ENCODE measurements around the gene NAV3.

DNA sequence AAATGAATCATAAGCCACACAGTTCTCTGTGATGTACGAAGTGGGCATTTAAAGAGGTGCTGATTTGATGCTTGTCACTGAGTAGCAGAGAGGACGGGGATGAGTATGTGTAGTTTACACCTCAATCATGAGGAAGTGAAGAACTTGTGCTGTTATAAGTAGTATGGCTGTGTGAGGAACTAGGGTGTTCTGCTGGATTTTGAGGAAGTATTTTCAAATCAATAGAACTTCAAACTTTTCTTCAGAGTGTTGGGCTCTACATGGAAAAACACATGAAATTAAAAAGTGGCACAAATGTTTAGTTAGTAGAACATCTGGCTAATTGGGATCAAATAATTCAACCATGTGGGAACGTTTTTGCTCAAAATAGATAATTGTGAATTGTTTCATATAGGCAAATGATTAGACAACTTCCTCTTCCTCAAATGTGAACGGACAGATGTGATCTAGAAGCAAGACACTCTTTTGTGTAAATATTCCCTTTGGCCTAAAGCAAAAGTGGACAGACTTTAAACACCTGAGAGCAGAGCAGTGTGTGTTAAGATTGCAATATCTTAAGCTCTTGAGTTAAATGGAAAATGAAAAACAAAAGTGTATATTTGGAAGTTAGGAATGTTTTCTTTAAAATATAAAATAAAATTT lies 168.5 kb downstream of the NAV3 start:
- TF ChIP-seq, protein P1, sequence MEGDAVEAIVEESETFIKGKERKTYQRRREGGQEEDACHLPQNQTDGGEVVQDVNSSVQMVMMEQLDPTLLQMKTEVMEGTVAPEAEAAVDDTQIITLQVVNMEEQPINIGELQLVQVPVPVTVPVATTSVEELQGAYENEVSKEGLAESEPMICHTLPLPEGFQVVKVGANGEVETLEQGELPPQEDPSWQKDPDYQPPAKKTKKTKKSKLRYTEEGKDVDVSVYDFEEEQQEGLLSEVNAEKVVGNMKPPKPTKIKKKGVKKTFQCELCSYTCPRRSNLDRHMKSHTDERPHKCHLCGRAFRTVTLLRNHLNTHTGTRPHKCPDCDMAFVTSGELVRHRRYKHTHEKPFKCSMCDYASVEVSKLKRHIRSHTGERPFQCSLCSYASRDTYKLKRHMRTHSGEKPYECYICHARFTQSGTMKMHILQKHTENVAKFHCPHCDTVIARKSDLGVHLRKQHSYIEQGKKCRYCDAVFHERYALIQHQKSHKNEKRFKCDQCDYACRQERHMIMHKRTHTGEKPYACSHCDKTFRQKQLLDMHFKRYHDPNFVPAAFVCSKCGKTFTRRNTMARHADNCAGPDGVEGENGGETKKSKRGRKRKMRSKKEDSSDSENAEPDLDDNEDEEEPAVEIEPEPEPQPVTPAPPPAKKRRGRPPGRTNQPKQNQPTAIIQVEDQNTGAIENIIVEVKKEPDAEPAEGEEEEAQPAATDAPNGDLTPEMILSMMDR (IDR thresholded peaks at IDR 0.05; ENCODE audit: insufficient read depth, low read length): no peak
- no peak for TF ChIP-seq POLR2AphosphoS5 (IDR thresholded peaks at IDR 0.05; ENCODE audit: low read depth)
- TF ChIP-seq GABPA (IDR thresholded peaks at IDR 0.05; ENCODE audit: low read depth): no peak
- no peak for TF ChIP-seq REST (IDR thresholded peaks at IDR 0.05; ENCODE audit: insufficient replicate concordance, low read depth)

Data from HL-60 (cell line).